BE2C (cell line): ENCODE measurements around the gene CREB5.

Experiments used
- DNase-seq: peaks from one replicate; pipeline ENCODE4 v3.0.0-alpha.2; 2020
- H3K27me3 ChIP-seq: fragments of 250-450 bp; sonication (Bioruptor Pico); 2 replicates; pipeline ENCODE4 v1.5.1; 2020; ENCODE audit warnings: mild to moderate bottlenecking
- H3K36me3 ChIP-seq: fragments of 250-450 bp; sonication (Bioruptor Pico); 2 replicates; pipeline ENCODE4 v1.5.1; 2020; ENCODE audit warnings: mild to moderate bottlenecking
- H3K4me1 ChIP-seq: fragments of 250-450 bp; sonication (Bioruptor Pico); 2 replicates; pipeline ENCODE4 v1.5.1; 2020
- H3K4me3 ChIP-seq: 2 replicates; pipeline ENCODE4 v1.5.1; 2011; ENCODE audit warnings: low read depth, low read length
- H3K9me3 ChIP-seq: fragments of 250-450 bp; sonication (Bioruptor Pico); 2 replicates; pipeline ENCODE4 v1.5.1; 2020
- TF ChIP-seq, protein P1 (sequence below): IDR thresholded peaks from 2 replicates; pipeline ENCODE4 v1.5.1; 2012; ENCODE audit warnings: mild to moderate bottlenecking, low read depth, low read length

CREB5 gene

DNA sequence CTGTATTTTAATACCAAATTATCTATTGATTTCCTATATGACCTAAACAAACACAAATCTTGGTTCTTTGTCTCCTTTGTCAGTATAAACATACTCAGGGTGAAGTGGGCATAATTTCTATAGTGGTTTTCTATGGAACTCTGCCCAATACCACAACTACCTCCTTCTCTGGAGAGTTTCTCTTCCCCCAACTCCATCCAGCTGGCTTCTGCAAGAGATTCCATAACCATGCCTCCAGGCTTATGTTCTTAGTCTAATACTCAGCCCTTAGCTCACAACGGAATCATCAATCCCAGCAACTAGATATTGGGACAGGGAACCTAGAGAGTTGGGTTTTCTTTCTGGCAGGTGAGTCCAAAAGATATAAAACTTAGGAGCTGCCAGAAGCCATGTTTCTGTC lies 418.5 kb downstream of the CREB5 start:
- no peak for DNase-seq
- H3K4me3 ChIP-seq = no peak overlapping the region
- no peaks in the 10 kb centered on the region for H3K27me3 ChIP-seq
- no peaks in the 10 kb centered on the region for H3K4me1 ChIP-seq
- no peaks in the 10 kb centered on the region for H3K36me3 ChIP-seq
- TF ChIP-seq, protein P1, sequence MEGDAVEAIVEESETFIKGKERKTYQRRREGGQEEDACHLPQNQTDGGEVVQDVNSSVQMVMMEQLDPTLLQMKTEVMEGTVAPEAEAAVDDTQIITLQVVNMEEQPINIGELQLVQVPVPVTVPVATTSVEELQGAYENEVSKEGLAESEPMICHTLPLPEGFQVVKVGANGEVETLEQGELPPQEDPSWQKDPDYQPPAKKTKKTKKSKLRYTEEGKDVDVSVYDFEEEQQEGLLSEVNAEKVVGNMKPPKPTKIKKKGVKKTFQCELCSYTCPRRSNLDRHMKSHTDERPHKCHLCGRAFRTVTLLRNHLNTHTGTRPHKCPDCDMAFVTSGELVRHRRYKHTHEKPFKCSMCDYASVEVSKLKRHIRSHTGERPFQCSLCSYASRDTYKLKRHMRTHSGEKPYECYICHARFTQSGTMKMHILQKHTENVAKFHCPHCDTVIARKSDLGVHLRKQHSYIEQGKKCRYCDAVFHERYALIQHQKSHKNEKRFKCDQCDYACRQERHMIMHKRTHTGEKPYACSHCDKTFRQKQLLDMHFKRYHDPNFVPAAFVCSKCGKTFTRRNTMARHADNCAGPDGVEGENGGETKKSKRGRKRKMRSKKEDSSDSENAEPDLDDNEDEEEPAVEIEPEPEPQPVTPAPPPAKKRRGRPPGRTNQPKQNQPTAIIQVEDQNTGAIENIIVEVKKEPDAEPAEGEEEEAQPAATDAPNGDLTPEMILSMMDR = no peak
- no peaks in the 10 kb centered on the region for H3K9me3 ChIP-seq

DNA sequence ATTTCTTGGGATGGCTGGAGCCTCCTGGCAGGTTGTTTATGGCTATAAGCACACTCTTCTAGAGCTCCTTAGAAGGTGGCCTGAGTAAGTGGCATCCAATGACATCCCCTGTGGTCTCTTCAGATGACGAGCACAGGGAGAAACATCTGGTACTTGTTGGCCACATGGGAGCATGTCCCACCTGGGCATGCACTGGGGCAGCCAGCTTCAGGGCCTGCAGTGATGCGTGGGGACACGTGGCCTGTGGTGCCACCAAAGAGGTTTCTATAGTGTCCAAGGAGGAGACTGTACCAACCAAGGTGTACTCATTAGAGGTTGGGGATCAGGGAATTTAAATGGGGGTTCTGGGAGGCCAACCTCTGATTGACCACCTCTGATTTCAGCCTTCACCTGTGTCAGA lies 420.4 kb downstream of the CREB5 start:
- no peaks in the 10 kb centered on the region for H3K27me3 ChIP-seq

DNA sequence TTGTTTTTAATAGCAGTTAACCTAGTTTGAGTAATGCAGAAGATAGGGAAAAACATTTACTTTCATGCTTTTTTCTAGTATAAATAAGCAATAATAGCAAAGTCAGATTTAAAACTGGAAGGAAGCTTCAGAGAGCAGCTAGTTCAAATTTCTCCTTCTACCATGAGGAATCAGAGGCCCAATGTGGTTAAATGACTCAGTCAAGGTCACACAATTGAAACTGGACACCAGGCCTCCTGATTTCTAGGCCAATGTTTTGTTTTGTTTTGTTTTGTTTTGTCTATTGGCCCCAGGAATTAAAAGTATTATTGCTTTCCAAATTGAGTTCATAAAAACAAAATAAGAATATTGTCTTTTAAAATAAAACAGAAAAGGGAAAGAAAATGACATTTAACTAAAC lies 423.5 kb downstream of the CREB5 start:
- H3K4me3 ChIP-seq = no peak overlapping the region
- no peaks in the 10 kb centered on the region for H3K4me1 ChIP-seq
- no peaks in the 10 kb centered on the region for H3K36me3 ChIP-seq
- no peaks in the 10 kb centered on the region for H3K27me3 ChIP-seq
- no peak for DNase-seq
- TF ChIP-seq, protein P1 = no peak
- no peaks in the 10 kb centered on the region; the same call in 1 of the 2 replicates for H3K9me3 ChIP-seq

More for the DNA sequence above, 420.4 kb downstream of the CREB5 start:
- Histone ChIP-seq H3K4me1 (no peaks in the 10 kb centered on the region), H3K36me3 (no peaks in the 10 kb centered on the region), H3K4me3 (no peak overlapping the region), H3K9me3 (no peaks in the 10 kb centered on the region; the same call in 1 of the 2 replicates)
- TF ChIP-seq, protein P1 = no peak
- no peak for DNase-seq

DNA sequence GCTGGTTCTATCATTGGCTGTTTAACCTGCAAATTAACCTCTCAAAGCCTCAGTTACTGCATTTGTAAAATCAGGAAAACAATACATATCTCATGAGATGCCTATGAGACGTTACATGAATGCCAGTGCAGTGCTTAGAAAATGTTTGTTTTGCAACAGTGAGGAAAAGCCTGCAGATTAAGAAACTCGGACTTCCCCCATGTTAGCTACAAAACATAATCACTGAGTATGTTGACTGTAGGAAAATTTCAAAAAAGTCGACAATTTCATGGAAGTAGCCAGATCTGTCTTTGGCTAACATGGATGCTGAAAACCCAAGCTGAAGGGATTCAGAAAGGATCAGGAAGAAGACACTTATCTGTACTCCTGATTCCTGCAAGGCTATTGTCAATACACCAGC lies 424.4 kb downstream of the CREB5 start:
- no peaks in the 10 kb centered on the region for H3K27me3 ChIP-seq
- H3K36me3 ChIP-seq = no peaks in the 10 kb centered on the region
- H3K4me1 ChIP-seq = no peaks in the 10 kb centered on the region
- H3K4me3 ChIP-seq = no peak overlapping the region
- H3K9me3 ChIP-seq = no peaks in the 10 kb centered on the region; the same call in 1 of the 2 replicates
- TF ChIP-seq, protein P1 = no peak
- DNase-seq = no peak

DNA sequence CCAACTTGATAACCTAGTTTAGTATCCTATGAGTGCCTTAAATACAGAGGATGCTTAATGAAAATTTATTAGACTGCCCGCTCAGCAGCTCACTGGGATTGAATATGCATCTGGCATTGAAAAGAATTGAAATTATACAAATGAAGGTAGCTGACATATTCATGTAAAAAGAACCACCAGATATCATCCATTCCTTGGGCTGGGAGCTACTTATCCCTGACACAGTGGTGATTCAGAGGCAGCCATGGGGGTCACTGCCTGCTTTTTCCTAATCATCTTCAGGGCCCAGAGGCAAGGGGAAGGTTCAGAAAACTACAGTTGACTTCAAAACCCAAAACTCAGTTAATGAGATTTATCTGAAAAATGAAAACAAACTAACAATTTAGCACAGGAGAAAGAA lies 424.9 kb downstream of the CREB5 start:
- TF ChIP-seq, protein P1 = no peak
- Histone ChIP-seq H3K36me3 (no peaks in the 10 kb centered on the region), H3K9me3 (no peaks in the 10 kb centered on the region; the same call in 1 of the 2 replicates), H3K4me1 (no peaks in the 10 kb centered on the region), H3K4me3 (no peak overlapping the region), H3K27me3 (no peaks in the 10 kb centered on the region)
- DNase-seq = no peak

DNA sequence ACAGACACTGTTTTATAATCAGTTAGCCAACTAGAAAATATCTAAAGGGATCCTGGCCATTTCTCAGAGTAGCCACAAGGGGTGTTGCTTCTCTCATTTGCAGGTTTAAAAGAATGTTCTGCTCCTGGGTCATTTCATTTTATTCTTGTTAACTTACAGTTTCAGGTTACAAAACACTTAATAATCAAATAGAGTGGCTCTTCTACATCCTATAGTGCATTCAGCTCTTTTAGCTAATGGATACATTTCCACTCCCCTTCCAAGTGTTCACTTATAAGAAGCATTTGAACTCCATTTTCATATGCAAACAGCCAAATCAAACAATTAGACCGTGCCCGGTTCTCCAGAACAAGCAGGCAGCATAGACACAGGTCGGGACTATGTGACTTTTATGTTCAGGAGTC lies 428.3 kb downstream of the CREB5 start:
- no peaks in the 10 kb centered on the region; the same call in 1 of the 2 replicates for H3K9me3 ChIP-seq
- DNase-seq = no peak

More for the DNA sequence above, 428.3 kb downstream of the CREB5 start:
- Histone ChIP-seq H3K4me1 (peaks cover 7% of the 10 kb centered on the region), H3K27me3 (no peaks in the 10 kb centered on the region), H3K36me3 (no peaks in the 10 kb centered on the region), H3K4me3 (no peak overlapping the region)
- TF ChIP-seq, protein P1 = peak; percentile 44
